ENCODE data around the gene KCNA2.

GRCh38 chr1:110645211-110645610 is 39.1 kb upstream of the KCNA2 start:
- TF ChIP-seq POLR2A (IDR thresholded peaks at IDR 0.05) (no peak), POLR2AphosphoS5 (IDR thresholded peaks at IDR 0.05) (no peak)
- TF ChIP-seq, protein P1, sequence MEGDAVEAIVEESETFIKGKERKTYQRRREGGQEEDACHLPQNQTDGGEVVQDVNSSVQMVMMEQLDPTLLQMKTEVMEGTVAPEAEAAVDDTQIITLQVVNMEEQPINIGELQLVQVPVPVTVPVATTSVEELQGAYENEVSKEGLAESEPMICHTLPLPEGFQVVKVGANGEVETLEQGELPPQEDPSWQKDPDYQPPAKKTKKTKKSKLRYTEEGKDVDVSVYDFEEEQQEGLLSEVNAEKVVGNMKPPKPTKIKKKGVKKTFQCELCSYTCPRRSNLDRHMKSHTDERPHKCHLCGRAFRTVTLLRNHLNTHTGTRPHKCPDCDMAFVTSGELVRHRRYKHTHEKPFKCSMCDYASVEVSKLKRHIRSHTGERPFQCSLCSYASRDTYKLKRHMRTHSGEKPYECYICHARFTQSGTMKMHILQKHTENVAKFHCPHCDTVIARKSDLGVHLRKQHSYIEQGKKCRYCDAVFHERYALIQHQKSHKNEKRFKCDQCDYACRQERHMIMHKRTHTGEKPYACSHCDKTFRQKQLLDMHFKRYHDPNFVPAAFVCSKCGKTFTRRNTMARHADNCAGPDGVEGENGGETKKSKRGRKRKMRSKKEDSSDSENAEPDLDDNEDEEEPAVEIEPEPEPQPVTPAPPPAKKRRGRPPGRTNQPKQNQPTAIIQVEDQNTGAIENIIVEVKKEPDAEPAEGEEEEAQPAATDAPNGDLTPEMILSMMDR (IDR thresholded peaks at IDR 0.05), result no peak

Data from prostate gland (tissue), 2 donors.